HG02981 (cell line): ENCODE results near the gene DCLK1.

ENCODE experiments used
- ATAC-seq: cut with Tn5 transposase; IDR thresholded peaks from one replicate; pipeline ENCODE4 v1.9.1; 2021; ENCODE audit warnings: mild to moderate bottlenecking, moderate library complexity; ENCODE audit not compliant: unreplicated experiment

The DCLK1 gene

GRCh38 chr13:35909837-35910540 is 221.2 kb downstream of the DCLK1 start:
- no peak for ATAC-seq

GRCh38 chr13:35909091-35909490 is 222.1 kb downstream of the DCLK1 start:
- ATAC-seq = no peak

- ATAC-seq = no peak
Observed at GRCh38 chr13:35908226-35908625, 223.0 kb downstream of the DCLK1 start.

GRCh38 chr13:35906636-35907035 is 224.5 kb downstream of the DCLK1 start:
- no peak for ATAC-seq

- no peak for ATAC-seq
Observed at GRCh38 chr13:35903075-35903474, 228.1 kb downstream of the DCLK1 start.

GRCh38 chr13:35898041-35898440 is 233.1 kb downstream of the DCLK1 start:
- ATAC-seq = no peak

- ATAC-seq = no peak
Observed at GRCh38 chr13:35894636-35895035, 236.5 kb downstream of the DCLK1 start.

- no peak for ATAC-seq
Observed at GRCh38 chr13:35892837-35893814, 238.1 kb downstream of the DCLK1 start.

- no peak for ATAC-seq
Observed at GRCh38 chr13:35891507-35892441, 239.4 kb downstream of the DCLK1 start.

- ATAC-seq = no peak
Observed at GRCh38 chr13:35889560-35889959, 241.6 kb downstream of the DCLK1 start.

GRCh38 chr13:35888981-35889380 is 242.2 kb downstream of the DCLK1 start:
- ATAC-seq = no peak

GRCh38 chr13:35888457-35888883 is 242.7 kb downstream of the DCLK1 start:
- no peak for ATAC-seq

GRCh38 chr13:35887115-35887666 is 244.0 kb downstream of the DCLK1 start:
- no peak for ATAC-seq

GRCh38 chr13:35886332-35887114 is 244.7 kb downstream of the DCLK1 start:
- ATAC-seq = no peak

- no peak for ATAC-seq
Observed at GRCh38 chr13:35884211-35884760, 246.9 kb downstream of the DCLK1 start.

- ATAC-seq = no peak
Observed at GRCh38 chr13:35882722-35883497, 248.3 kb downstream of the DCLK1 start.

- ATAC-seq = no peak
Observed at GRCh38 chr13:35881360-35881759, 249.8 kb downstream of the DCLK1 start.

- no peak for ATAC-seq
Observed at GRCh38 chr13:35879111-35879510, 252.1 kb downstream of the DCLK1 start.

GRCh38 chr13:35876601-35877000 is 254.6 kb downstream of the DCLK1 start:
- ATAC-seq = no peak
